GM23338 (cell line): ENCODE results near the gene GGNBP2.

Experiments
- CREB1 ChIP-seq: fragments of 250-450 bp; sonication (Bioruptor Pico); IDR thresholded peaks from 2 replicates; pipeline ENCODE4 v1.5.0; 2020; ENCODE audit warnings: low read depth, mild to moderate bottlenecking, moderate library complexity
- CTCF ChIP-seq, 2 experiments: fragments of 200-600 bp in 1 of 2; sonication (generic) in 1 of 2; conservative IDR thresholded peaks; 2 replicates each; pipeline versions ENCODE4 v1.5.1 to v1.6.1; 2016 to 2017; ENCODE audit warnings: antibody characterized with exemption in 2 of 2, low read depth in 2 of 2, mild to moderate bottlenecking in 2 of 2, moderate library complexity in 1 of 2
- EZH2 ChIP-seq: fragments of 200-600 bp; sonication (generic); IDR thresholded peaks from one replicate; pipeline ENCODE4 v1.8.0; 2017; ENCODE audit warnings: antibody characterized with exemption, mild to moderate bottlenecking, low read depth; ENCODE audit not compliant: unreplicated experiment
- EZH2phosphoT487 ChIP-seq: fragments of 200-600 bp; sonication (generic); IDR thresholded peaks from one replicate; pipeline ENCODE4 v1.8.1; 2018; ENCODE audit warnings: antibody characterized with exemption; ENCODE audit not compliant: unreplicated experiment
- JUNB ChIP-seq: IDR thresholded peaks from one replicate; pipeline ENCODE4 v1.6.1; 2016; ENCODE audit warnings: antibody characterized with exemption; ENCODE audit not compliant: unreplicated experiment
- POLR2AphosphoS5 ChIP-seq: IDR thresholded peaks from 2 replicates; pipeline ENCODE4 v1.6.1; 2016; ENCODE audit warnings: antibody characterized with exemption, low read depth
- REST ChIP-seq: IDR thresholded peaks from one replicate; pipeline ENCODE4 v1.6.1; 2018; ENCODE audit warnings: antibody characterized with exemption; ENCODE audit not compliant: unreplicated experiment
- ZNF462 ChIP-seq: fragments of 250-450 bp; sonication (Bioruptor Pico); IDR thresholded peaks from 2 replicates; pipeline ENCODE4 v1.5.0; 2020; ENCODE audit warnings: mild to moderate bottlenecking, moderate library complexity

- TF ChIP-seq CTCF (conservative IDR thresholded peaks at IDR 0.05; ENCODE audit: low read depth in 2 of 2) (no peak), REST (no peak), EZH2 (no peak), EZH2phosphoT487 (no peak), ZNF462 (no peak), POLR2AphosphoS5 (no peak), JUNB (no peak), CREB1 (no peak)
These were observed 48.1 kb downstream of the GGNBP2 start for GRCh38 chr17:36592716-36593321.
